ENCODE results near the gene GTPBP4. TPM values are rescaled to one million over a fixed set of nuclear protein-coding genes. Genes with fewer than 3 reads are reported as not detected.

GTPBP4 gene
- total RNA-seq, 1 experiment from 2014 or later = 111 TPM

GRCh38 chr10:955127-955819, 33.0 kb upstream of the GTPBP4 start:
- no peaks in the 10 kb centered on the region for H3K79me2 ChIP-seq (ENCODE audit: insufficient read depth, low read length)
- intact Hi-C loops (cut with micrococcal nuclease) = no loop called here
- H3K27ac ChIP-seq (ENCODE audit: low read depth, low read length) = no peak overlapping the region
- no peaks in the 10 kb centered on the region for H3K9me3 ChIP-seq (ENCODE audit: control insufficient read depth in 1 of 2, insufficient read depth in 1 of 2, low read depth in 1 of 2, low read length in 2 of 2)
- CTCF ChIA-PET = no interaction called here
- H3K4me3 ChIP-seq (replicated peaks in 1 of 2; ENCODE audit: low read depth in 1 of 2, low read length in 2 of 2) = no peak overlapping the region
- H3K4me1 ChIP-seq (ENCODE audit: control insufficient read depth in 1 of 2, insufficient read depth in 2 of 2, low read length in 2 of 2) = no peaks in the 10 kb centered on the region
- POLR2A ChIA-PET = no interaction called here
- H3K4me2 ChIP-seq (ENCODE audit: low read length) = no peak overlapping the region
- no TSS peak for BruUV-seq (replicated peaks)
- H2AFZ ChIP-seq (ENCODE audit: low read depth, low read length, poor library complexity, severe bottlenecking) = no peak overlapping the region
- no peak overlapping the region for H3K9ac ChIP-seq (ENCODE audit: low read length)
- RAD21 ChIA-PET (ENCODE audit: low non-redundant PET in 1 of 2, low total read pairs in 2 of 2, uncharacterized antibody in 2 of 2, unreplicated experiment in 2 of 2) = no interaction called here
- ATAC-seq (no peak), DNase-seq (ENCODE audit: low read depth, low spot score) (no peak)
- H3K36me3 ChIP-seq (ENCODE audit: control insufficient read depth in 1 of 2, insufficient read depth in 2 of 2, low read length in 2 of 2) = no peaks in the 10 kb centered on the region
- peaks cover 26% of the 10 kb centered on the region for H3K27me3 ChIP-seq (ENCODE audit: insufficient read depth, low read length)
- no peaks in the 10 kb centered on the region for H3K9me2 ChIP-seq (ENCODE audit: insufficient read depth)
- no peaks in the 10 kb centered on the region for H4K20me1 ChIP-seq (ENCODE audit: insufficient read depth)
- TF ChIP-seq SIN3A (IDR thresholded peaks at IDR 0.05; ENCODE audit: low read depth) = no peak
- no peak for TF ChIP-seq POLR2AphosphoS5 (IDR thresholded peaks at IDR 0.05; ENCODE audit: low read depth, low read length)
- no peak for TF ChIP-seq EZH2 (IDR thresholded peaks at IDR 0.05)
- TF ChIP-seq TCF7L2 (IDR thresholded peaks at IDR 0.05; ENCODE audit: borderline replicate concordance, extremely low read depth, insufficient read depth, insufficient read length) = no peak
- TF ChIP-seq ZFX (IDR thresholded peaks at IDR 0.05) = no peak
- TF ChIP-seq ATF3 (IDR thresholded peaks at IDR 0.05) = no peak
- TF ChIP-seq EGR1 (IDR thresholded peaks at IDR 0.05; ENCODE audit: low read depth) = no peak
- TF ChIP-seq MAX (IDR thresholded peaks at IDR 0.05) = no peak
- no peak for TF ChIP-seq CEBPB (IDR thresholded peaks at IDR 0.05; ENCODE audit: low read depth)
- TF ChIP-seq ZBTB33 (IDR thresholded peaks at IDR 0.05; ENCODE audit: extremely low read depth, insufficient replicate concordance, low read length) = no peak
- TF ChIP-seq CTCF (IDR thresholded peaks at IDR 0.05 in 2 of 3, conservative IDR thresholded peaks at IDR 0.05 in 1 of 3; ENCODE audit: borderline replicate concordance in 1 of 3, insufficient read depth in 1 of 3, low read depth in 2 of 3, low read length in 2 of 3) = no peak
- no peak for TF ChIP-seq REST (IDR thresholded peaks at IDR 0.05; ENCODE audit: low read depth)
- TF ChIP-seq FOSL1 (IDR thresholded peaks at IDR 0.05; ENCODE audit: low read depth) = no peak
- TF ChIP-seq RAD21 (IDR thresholded peaks at IDR 0.05; ENCODE audit: low read depth) = no peak
- no peak for TF ChIP-seq ELF1 (IDR thresholded peaks at IDR 0.05; ENCODE audit: borderline replicate concordance, low read depth)
- no peak for TF ChIP-seq EZH2phosphoT487 (IDR thresholded peaks at IDR 0.05; ENCODE audit: borderline replicate concordance)
- no peak for TF ChIP-seq SP1 (IDR thresholded peaks at IDR 0.05; ENCODE audit: low read depth)
- no peak for TF ChIP-seq ZNF274 (IDR thresholded peaks at IDR 0.05; ENCODE audit: low read depth, low read length)
- TF ChIP-seq YY1 (IDR thresholded peaks at IDR 0.05; ENCODE audit: extremely low read depth, insufficient replicate concordance, low read depth, low read length) = no peak
